ENCODE results near the gene RFPL1.

Gene RFPL1

GRCh38 chr22:29457730-29458129 lies 19.3 kb downstream of the RFPL1 start:
- H3K4me1 Mint-ChIP-seq, result no peaks in the 10 kb centered on the region
- H3K9me3 Mint-ChIP-seq, result no peaks in the 10 kb centered on the region
- no peak overlapping the region for H3K27ac Mint-ChIP-seq
- ATAC-seq (peak; percentile 58), DNase-seq (no peak)
- H3K27me3 Mint-ChIP-seq, result no peaks in the 10 kb centered on the region
- H3K4me3 Mint-ChIP-seq, result no peak overlapping the region

DNA sequence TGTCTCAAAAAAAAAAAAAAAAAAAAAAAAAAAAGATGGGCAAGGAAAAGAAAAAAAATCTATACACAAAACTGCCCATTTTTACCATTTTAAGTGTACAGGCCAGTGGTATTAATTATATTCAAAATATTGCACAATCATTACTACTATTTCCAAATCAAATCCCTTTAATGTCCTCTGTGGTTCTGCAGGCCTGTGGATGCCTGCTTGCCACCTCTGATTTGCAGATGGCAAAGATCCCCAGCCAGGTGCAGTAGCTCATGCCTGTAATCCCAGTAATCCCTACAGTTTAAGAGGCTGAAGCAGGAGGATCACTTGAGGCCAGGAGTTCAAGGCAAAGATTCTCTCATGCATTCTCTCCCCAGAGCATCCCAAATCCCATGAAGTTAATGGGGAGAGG lies 20.2 kb downstream of the RFPL1 start:
- no peak for ATAC-seq
- Mint-ChIP-seq H3K27me3 (no peaks in the 10 kb centered on the region), H3K9me3 (no peaks in the 10 kb centered on the region), H3K4me3 (no peak overlapping the region), H3K4me1 (no peaks in the 10 kb centered on the region), H3K27ac (no peak overlapping the region)
- DNase-seq, result no peak

DNA sequence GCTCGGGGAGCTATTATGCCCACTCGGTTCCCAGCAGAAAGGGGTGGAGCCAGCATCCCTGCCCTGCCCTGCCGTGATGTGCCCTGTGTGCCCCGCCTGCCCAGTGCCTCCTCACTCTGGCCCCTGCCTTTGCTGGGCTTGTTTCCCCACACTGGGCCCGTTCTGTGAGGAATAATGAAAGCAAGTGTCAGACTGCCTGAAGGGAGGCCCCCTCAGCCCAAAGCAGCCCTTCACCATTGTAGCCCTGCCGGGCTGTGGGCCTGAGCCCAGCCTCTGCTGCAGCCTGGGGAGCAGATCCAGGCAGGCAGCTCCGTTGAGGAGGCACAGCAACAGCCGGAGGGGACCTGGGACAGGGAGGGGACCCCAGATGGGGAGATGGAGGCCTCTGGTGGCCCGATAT lies 21.4 kb downstream of the RFPL1 start:
- no peak overlapping the region for H3K27ac Mint-ChIP-seq
- H3K4me3 Mint-ChIP-seq, result no peak overlapping the region
- no peaks in the 10 kb centered on the region for H3K9me3 Mint-ChIP-seq
- DNase-seq (no peak), ATAC-seq (no peak)
- H3K27me3 Mint-ChIP-seq, result no peaks in the 10 kb centered on the region
- no peaks in the 10 kb centered on the region for H3K4me1 Mint-ChIP-seq

DNA sequence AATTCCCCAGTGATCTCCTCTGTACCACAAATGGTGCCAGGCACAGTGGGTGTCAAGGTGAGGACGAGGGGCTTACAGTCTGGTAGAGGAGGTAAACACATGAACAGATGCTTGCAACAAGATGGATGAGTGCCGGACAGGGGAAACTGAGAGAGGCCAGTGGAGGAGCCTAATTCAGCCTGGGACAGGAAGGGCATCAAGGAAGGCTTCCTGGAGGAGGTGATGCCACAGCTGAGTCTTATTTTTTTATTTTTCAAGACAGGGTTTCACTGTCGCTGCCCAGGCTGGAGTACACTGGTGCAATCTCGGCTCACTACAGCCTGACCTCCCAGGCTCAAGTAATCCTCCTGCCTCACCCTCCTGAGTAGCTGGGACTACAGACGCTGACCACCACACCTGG lies 22.9 kb downstream of the RFPL1 start:
- H3K27me3 Mint-ChIP-seq, result no peaks in the 10 kb centered on the region
- no peak overlapping the region for H3K4me3 Mint-ChIP-seq
- DNase-seq, result no peak
- H3K9me3 Mint-ChIP-seq, result no peaks in the 10 kb centered on the region
- H3K27ac Mint-ChIP-seq, result no peak overlapping the region
- ATAC-seq, result no peak
- no peaks in the 10 kb centered on the region for H3K4me1 Mint-ChIP-seq

- DNase-seq, result no peak
- H3K4me3 Mint-ChIP-seq, result no peak overlapping the region
- H3K4me1 Mint-ChIP-seq, result no peaks in the 10 kb centered on the region
- H3K27me3 Mint-ChIP-seq, result peaks cover under 1% of the 10 kb centered on the region
- H3K27ac Mint-ChIP-seq, result no peak overlapping the region
- no peak for ATAC-seq
- H3K9me3 Mint-ChIP-seq, result no peaks in the 10 kb centered on the region
Measured at GRCh38 chr22:29463629-29464028, 25.2 kb downstream of the RFPL1 start.

GRCh38 chr22:29464581-29464980 lies 26.2 kb downstream of the RFPL1 start:
- DNase-seq (no peak), ATAC-seq (no peak)
- peaks cover 9% of the 10 kb centered on the region for H3K27me3 Mint-ChIP-seq
- H3K4me1 Mint-ChIP-seq, result no peaks in the 10 kb centered on the region
- H3K9me3 Mint-ChIP-seq, result no peaks in the 10 kb centered on the region
- no peak overlapping the region for H3K4me3 Mint-ChIP-seq
- H3K27ac Mint-ChIP-seq, result peak overlapping the region in 1 of 2 donors; percentile 52

DNA sequence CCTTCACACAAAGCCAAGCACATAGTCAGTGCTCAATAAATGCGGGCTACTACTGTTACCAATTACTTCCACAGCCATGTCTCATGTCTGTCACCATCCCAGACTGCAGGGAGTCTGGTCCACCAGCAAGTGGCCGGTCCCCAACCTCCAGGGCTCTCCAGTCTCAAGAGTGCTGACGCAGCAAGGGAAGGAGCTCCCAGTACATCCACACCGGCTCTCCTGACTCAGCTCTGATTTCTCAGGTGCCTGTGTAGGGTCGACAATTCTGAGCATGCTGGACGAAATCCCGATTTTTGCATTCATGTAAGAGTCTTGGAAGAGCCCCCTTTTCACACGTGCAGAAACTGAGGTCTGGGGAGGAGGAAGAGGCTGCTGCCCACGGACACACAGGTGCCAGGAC lies 31.4 kb downstream of the RFPL1 start:
- Mint-ChIP-seq H3K9me3 (no peaks in the 10 kb centered on the region), H3K27ac (no peak overlapping the region), H3K27me3 (peaks cover 53% of the 10 kb centered on the region), H3K4me3 (peak overlapping the region; percentile 56 to 67), H3K4me1 (peaks cover 5% of the 10 kb centered on the region)
- DNase-seq (no peak), ATAC-seq (no peak)

GRCh38 chr22:29470159-29470855 lies 31.9 kb downstream of the RFPL1 start:
- Mint-ChIP-seq H3K27me3 (peaks cover 53% of the 10 kb centered on the region), H3K4me1 (peaks cover 5% of the 10 kb centered on the region), H3K9me3 (no peaks in the 10 kb centered on the region), H3K4me3 (peak overlapping the region; percentile 56 to 67), H3K27ac (no peak overlapping the region)
- ATAC-seq, result peak; percentile 96
- peak; percentile 70 to 74 for DNase-seq

- Mint-ChIP-seq H3K4me1 (peaks cover 5% of the 10 kb centered on the region), H3K9me3 (no peaks in the 10 kb centered on the region), H3K27ac (no peak overlapping the region), H3K4me3 (no peak overlapping the region), H3K27me3 (peaks cover 79% of the 10 kb centered on the region)
- DNase-seq, result no peak
- ATAC-seq, result no peak
Measured at GRCh38 chr22:29473001-29473400, 34.6 kb downstream of the RFPL1 start.

GRCh38 chr22:29475550-29475949 lies 37.2 kb downstream of the RFPL1 start:
- peaks cover 89% of the 10 kb centered on the region for H3K27me3 Mint-ChIP-seq
- ATAC-seq (no peak), DNase-seq (no peak)
- no peak overlapping the region for H3K4me3 Mint-ChIP-seq
- no peak overlapping the region for H3K27ac Mint-ChIP-seq
- H3K4me1 Mint-ChIP-seq, result peaks cover 17% of the 10 kb centered on the region
- H3K9me3 Mint-ChIP-seq, result no peaks in the 10 kb centered on the region

GRCh38 chr22:29476116-29476515 lies 37.7 kb downstream of the RFPL1 start:
- no peak for DNase-seq
- no peak overlapping the region for H3K4me3 Mint-ChIP-seq
- H3K27me3 Mint-ChIP-seq, result peaks cover 90% of the 10 kb centered on the region
- H3K27ac Mint-ChIP-seq, result no peak overlapping the region
- no peaks in the 10 kb centered on the region for H3K9me3 Mint-ChIP-seq
- peaks cover 18% of the 10 kb centered on the region for H3K4me1 Mint-ChIP-seq
- ATAC-seq, result no peak

- DNase-seq (no peak), ATAC-seq (no peak)
- no peak overlapping the region for H3K4me3 Mint-ChIP-seq
- no peak overlapping the region for H3K27ac Mint-ChIP-seq
- H3K9me3 Mint-ChIP-seq, result no peaks in the 10 kb centered on the region
- H3K4me1 Mint-ChIP-seq, result peaks cover 30% of the 10 kb centered on the region
- peaks cover 87% of the 10 kb centered on the region for H3K27me3 Mint-ChIP-seq
Measured at GRCh38 chr22:29477723-29478318, 39.4 kb downstream of the RFPL1 start.

DNA sequence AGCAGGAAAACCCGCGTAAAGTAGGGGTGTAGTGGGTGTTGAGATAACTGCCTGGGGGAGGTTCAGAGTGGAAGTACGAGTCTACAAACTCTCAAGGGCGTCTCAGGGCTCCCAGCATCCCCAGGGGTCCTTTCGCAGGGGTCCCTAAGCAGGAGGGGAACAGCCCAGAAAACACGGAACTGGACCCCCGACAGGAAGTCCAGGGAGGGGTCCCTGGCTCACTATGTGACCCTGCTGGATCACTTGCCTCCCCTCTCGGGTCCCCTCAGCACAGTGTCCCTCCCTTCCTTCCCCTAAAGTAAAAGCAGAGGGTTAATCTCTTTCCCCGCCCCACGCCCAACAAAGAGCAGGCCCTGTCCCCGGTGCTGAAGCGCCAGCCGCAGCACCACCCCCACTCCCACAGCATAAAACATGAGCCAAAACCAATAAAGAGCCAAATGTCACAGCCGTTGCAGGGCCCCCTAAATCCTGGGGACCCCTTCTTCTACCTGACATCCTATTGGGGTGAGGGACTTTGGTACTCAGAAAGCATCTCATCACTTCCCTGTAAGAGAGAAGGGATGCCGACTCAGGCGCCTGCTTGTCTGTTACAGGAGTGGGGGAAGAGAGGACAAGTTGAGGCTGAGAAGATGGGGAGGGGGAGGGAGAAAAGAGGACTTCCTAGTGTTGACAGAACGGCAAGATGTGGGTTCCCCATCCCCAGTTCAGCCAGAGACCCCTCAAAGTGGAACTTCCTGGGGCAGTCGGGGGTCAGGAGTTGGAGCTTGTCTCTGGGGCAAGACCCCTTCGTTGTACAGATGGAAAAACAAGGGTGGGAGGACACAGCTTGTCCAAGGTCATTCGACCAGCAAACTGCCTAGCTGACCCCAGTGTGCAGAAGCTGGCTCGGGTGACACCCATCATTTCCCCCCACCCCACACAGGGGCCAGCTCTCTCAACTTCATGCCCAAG lies 40.2 kb downstream of the RFPL1 start:
- Mint-ChIP-seq H3K4me1 (peaks cover 30% of the 10 kb centered on the region), H3K27ac (no peak overlapping the region), H3K27me3 (peaks cover 79% of the 10 kb centered on the region), H3K9me3 (no peaks in the 10 kb centered on the region), H3K4me3 (no peak overlapping the region)
- DNase-seq (peak in 1 of 2 donors; percentile 16), ATAC-seq (no peak)

DNA sequence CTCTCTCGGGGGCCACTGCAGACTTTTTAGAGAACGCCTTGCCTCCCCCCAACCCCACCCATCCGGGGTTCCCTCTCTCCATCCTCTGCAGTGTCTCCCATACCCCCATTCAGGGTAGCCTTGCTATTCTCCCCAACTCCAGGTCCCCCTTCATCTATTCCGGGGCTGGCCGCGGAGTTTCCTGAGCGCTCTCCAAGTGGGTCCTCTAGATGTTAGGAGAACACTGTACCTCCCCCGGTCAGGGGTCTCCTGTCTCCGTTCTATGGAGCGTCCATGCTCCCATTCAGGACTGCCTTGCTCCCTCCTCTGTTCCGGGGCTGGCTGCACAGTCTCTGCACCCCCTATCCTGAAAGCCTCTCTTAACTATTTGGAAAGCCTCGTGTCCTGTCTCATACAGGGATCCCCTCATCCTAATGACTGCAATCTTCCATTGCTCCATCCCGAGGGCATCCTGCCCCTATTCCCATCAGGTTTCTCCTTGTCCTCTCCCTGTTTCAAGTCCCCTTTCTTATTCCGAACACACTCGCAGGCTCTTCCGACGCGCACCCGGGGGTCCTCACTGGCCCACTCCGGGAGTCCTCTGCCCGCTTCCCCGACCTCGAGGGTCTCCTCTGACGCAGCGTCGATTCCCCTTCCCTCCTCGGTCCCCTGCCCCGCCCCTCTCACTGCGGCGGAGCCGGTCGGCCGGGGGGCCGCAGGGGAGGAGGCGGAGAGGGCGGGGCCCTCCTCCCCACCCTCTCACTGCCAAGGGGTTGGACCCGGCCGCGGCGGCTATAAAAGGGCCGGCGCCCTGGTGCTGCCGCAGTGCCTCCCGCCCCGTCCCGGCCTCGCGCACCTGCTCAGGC lies 41.3 kb downstream of the RFPL1 start, which contains the start of gene NEFH:
Gene NEFH, plus strand, starts transcription at position 802 of the 845 bp plus-strand sequence. CDS start 45 bp downstream, outside the sequence.
- DNase-seq (no peak), ATAC-seq (no peak)
- no peaks in the 10 kb centered on the region for H3K9me3 Mint-ChIP-seq
- peak within 1 kb of the TSS; percentile 52 to 77 for H3K4me3 Mint-ChIP-seq
- no peak within 1 kb of the TSS for H3K27ac Mint-ChIP-seq
- peaks cover 30% of the 10 kb centered on the region for H3K4me1 Mint-ChIP-seq
- H3K27me3 Mint-ChIP-seq, result peaks cover 71% of the 10 kb centered on the region

- Mint-ChIP-seq H3K27ac (no peak overlapping the region), H3K27me3 (peaks cover 71% of the 10 kb centered on the region), H3K4me1 (peaks cover 30% of the 10 kb centered on the region), H3K4me3 (peak overlapping the region in 1 of 2 donors; percentile 7), H3K9me3 (no peaks in the 10 kb centered on the region)
- ATAC-seq (no peak), DNase-seq (no peak)
Measured at GRCh38 chr22:29480262-29480511, 41.8 kb downstream of the RFPL1 start.

Measured in stimulated activated naive CD8-positive, alpha-beta T cell treated with anti-CD3 and anti-CD28 coated beads, Interleukin-15, amount 100 ng/mL, for 72 hours (primary cell).